H4 (cell line): ENCODE results near the gene NCAPG2. TPM values are rescaled to one million over a fixed set of nuclear protein-coding genes. Genes with fewer than 3 reads are reported as not detected.
"Not testable (repeated sequence)": the region's sequence is repeated elsewhere in the genome, so short reads cannot be mapped to it uniquely, and the experiment has no call there.

Experiments
- DNase-seq: peaks from one replicate; pipeline ENCODE4 v3.0.0-alpha.2; 2015; ENCODE audit warnings: low spot score
- total RNA-seq: library from RNA; depleted of rRNA; stranded (reverse); fragments of >200 nt; shearing (Covaris generic); gene quantifications from 2 replicates; pipeline ENCODE4 v1.2.3, GENCODE V29; 2014

Gene NCAPG2
- total RNA-seq, 1 experiment from 2014 or later = 29.3 TPM

DNA sequence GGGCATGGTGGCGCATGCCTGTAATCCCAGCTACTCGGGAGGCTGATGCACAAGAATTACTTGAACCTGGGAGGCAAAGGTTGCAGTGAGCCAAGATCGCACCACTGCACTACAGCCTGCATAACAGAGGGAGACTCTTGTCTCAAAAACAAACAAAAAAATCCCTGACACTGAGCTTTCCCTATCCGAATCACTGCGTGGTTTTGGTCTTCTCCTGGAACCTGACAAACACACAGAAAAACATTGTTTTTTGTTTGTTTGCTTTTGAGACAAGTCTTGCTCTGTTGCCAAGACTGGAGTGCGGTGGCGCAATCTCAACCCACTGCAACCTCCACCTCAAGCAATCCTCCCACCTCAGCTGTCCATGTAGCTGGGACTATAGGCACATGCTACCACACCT is 66.6 kb downstream of the NCAPG2 start:
- DNase-seq = no peak

DNA sequence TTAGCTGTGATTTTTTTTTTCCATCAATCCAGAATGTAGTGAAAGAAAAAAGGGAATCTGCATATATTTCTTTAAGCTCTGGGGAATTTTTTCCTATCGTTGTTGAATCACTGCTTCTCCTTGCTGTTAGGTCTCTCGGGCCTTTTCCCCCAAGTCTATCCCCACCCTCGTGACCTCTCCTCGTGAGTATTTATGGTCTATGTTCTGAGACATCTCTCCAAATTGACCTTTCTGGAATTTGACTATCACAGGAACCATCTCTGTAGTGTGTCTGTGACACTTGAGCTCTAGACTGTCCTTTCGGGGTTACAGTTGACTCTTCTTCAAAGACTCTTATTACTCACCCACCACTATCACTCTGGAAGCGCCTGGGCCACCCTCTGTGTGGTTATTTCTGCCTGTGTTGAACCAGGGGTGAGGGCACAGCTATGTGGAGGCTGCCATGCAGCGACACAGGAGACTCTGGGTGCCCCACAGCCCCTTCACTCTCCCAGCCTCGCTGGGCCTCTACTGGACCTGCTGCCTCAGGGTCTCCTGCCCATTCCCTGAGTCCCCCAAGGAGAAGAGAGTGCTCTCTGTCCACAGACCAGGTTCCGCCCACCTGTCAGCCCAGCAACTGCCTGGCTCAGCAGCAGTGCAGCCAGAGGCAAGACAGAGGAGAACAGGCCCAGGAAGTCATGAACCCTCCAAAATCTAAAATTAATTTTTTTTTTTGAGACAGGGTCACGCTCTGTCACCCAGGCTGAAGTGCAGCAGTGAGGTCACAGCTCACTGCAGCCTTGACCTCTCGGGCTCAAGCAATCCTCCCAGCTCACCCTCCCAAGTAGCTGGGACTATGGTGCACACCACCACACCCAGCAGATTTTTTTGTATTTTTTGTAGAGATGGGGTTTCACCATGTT is 71.3 kb downstream of the NCAPG2 start:
- DNase-seq = no peak

DNA sequence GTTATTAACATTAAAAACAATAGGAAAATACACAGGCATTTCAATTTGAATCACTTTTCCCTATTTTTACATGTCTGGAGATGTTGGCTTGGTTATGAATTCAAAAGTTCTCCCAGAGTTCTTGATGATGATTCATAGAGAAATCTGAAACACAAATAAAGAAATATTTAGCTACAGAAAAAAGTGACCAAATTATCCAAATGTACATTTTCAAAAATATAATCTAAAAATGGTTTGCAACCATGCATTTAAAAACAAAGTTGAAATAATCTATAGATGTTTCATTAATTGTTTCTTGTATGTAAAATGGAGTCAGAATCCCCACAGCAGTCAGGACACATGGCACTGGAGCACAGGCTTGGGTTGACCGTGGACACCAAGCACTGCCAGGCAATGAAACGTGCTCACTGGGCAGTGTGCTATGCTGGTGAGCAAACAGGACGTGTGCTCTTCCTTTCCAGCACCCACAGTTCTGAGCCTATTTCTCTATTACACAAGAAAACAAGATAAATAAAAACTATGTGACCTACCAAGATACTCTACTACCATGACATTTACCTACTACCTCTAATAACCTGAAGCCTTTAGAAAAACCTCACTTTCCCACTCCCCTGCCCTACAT is 72.9 kb downstream of the NCAPG2 start:
- no peak for DNase-seq

DNA sequence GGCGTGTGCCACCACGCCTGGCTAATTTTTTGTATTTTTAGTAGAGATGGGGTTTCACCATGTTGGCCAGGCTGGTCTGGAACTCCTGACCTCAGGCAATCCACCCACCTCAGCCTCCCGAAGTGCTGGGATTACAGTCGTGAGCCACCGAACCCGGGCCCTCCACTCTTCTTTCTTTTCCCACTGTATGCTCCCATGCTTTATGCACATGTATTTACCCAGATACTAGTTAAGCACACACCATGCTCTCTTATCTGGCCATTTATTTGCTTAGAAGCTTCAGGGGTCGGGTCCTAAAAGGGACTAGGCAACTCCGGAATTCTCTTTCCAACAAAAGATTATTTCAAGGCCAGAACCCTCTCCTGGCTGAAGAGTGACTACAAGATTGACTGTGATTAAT is 78.3 kb downstream of the NCAPG2 start:
- not testable (repeated sequence) for DNase-seq

DNA sequence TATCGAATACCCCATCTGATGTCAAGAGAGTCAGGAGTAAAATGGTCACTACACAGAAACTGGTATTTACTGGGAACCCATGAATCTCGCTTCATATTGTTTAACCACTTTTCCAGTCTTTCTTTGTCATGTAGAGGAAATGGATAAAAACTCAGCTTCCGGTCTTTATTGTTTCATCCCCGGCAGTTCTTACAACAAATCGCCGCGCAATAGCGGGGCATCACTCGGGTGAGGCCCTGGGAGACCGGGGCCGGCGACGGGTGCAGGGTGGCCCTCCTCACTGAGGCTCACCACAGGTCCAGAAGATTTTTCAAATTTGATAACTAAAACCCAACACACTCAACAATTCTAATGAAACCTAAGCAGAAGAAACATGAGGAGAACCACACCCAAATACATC is 81.4 kb downstream of the NCAPG2 start:
- no peak for DNase-seq

DNA sequence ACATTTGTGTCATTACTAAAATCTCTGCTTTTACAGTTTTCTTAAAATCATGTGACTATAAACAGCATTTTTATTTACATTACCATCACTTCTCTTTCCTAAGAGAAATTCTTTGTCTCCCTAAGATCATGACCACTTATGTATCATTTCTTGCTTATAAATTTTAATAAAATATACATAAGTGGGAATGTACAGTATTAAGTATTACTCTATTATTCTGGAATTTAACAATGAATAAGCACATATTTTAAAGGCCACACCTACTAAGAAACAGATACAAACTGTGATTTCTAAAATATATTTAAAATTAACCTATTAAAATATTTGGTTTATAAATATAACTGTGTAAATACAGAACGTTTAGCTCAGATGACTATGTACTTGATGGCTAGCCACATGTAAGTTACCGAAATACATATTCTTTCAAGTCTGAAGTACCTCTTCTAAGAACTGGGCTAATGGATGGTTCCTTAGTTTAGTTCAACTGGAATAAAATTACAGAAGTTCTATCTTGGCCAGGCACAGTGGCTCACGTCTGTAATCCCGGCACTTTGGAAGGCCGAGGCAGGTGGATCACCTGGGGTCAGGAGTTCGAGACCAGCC is 83.7 kb downstream of the NCAPG2 start:
- no peak for DNase-seq

DNA sequence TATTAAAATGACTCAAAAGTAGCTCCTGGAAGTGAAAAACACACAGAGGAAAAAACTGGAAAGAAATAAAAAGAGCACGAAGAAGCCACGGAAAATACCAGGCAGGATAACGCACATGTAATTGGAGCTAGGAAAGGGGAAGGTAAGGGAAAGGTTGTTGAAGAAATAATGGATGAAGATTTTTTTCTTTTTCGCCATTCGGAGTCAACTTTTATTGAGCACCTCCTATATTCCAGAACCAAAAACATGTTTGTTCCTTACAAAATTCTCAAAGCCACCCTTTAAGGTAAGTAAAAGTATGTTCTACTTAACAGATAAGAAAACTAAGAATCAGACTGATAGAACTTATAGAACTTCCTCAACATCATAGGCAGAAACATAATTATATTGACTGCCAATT is 84.2 kb downstream of the NCAPG2 start:
- DNase-seq = no peak

DNA sequence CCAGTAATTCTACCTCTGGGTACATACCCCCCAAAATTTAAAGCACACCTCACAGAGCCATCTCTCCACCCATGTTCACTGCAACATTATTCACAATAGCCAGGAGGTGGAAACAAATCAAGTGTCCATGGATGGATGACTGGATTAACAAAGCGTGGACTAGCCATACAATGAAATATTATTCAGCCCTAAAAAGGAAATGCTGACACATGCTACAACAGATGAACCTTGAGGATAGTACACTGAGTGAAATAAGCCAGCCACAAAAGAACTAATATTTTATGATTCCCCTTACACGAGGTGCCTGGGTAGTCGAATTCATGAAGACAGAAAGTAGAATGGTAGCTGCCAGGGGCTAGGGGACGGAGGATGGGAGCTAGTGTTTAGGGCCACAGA is 85.9 kb downstream of the NCAPG2 start:
- no peak for DNase-seq

DNA sequence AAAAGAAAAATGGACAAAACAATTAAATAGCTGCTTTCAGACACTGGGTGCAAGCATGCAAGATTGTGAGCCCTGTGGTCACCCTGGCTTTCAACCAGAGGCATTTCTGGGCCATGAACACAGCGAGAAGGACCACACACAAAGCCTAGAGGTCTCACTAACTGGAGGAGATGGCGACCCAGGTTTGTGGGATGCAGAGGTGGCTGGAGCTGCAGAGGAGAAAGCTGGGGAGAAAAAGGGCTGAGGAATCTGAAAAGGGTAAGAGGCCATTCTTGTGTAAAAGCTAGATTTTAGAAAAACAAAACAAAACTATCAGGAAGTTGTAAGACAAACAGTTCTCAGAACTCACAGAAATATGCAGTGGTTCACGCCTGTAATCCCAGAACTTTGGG is 86.9 kb downstream of the NCAPG2 start:
- DNase-seq = peak; percentile 39

DNA sequence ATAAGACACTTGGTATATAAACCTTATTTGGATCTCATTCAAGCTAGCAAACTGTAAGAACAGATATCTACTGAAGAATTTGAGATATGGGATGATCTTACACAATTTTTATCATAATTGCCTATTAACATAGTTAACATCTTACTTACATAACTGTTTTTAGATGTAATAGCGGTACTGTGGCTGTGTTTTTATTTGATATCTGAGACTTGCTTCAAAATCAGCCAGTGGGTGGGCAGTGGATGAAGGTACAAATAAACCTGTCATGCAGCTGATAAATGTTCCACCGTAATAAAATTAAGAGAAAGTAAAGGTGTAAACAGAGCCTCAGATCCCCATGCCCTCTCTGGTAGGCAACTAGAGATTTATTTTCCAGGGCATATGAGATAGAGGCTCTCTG is 88.6 kb downstream of the NCAPG2 start:
- no peak for DNase-seq

DNA sequence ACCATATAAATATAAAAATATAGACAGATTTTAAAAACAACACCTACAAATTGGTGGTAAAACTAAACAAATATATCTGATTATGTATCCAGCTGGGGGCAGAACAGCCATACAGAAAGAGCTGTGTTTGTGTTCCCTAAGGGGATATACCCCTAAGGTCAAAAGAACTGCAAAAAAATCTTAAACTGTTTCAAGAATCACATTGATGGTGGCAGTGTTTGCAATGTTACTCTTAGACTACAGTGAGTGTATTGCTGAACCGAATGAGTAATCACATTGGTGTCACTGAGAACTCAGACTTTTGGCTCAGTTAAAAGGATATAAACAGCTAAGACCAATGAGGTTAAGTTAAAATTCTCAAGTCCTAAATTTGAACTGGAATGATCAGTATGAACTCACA is 89.9 kb downstream of the NCAPG2 start:
- no peak for DNase-seq

DNA sequence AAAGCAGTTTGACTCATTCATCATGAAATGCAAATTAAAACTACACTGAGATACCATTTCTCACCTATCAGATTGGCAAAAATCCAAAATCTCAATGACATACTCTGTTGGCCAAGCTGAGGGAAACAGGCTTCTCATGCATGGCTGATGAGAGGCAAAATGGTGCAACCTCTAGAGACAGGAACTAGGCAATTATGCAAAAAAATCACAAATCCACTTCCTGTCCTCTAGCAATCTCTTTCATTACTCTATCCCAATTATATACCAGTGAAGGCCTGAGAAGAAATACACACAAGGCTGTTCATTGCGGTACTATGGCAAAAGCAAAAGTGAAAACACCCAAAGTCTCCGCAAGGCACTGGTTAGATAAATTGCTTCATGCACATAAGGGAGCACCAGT is 91.1 kb downstream of the NCAPG2 start:
- peak; percentile 25 for DNase-seq

DNA sequence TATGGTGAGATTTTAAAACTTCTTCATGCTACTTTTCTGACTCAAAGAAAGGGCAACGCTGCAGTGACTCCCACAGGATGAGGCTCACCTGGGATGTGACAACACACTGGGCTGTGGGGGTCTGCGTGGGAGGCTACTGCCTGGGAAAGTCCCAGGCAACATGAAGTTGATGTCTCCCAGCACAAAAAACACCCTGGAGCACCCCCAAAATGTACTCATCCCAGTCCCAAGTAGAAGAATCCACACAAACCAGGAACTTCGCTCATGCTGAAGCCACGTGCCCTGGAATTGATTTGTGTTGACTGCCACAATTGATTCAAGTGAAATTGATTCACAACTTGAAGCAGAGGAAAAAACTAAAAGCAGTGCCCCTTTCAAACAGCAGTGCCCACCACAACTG is 92.1 kb downstream of the NCAPG2 start:
- DNase-seq = no peak

DNA sequence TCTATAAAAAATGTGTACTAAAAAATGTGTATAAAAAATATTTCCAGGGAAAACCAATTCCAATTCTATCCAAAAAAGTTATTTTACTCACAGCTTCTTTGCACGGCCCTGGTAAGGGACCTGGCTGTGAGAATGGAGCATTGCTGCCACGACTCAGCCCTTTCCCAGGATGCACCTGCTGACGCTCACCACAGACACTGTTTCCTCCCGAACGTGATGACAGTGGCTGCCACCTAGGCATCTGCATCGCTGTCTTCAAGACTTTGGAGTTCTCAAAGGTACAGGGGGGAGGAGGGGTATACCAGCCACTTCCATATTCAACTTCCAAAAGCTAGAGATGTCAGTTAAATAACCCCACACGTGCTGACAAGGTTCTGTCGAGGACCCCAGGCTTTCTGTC is 93.1 kb downstream of the NCAPG2 start:
- no peak for DNase-seq

DNA sequence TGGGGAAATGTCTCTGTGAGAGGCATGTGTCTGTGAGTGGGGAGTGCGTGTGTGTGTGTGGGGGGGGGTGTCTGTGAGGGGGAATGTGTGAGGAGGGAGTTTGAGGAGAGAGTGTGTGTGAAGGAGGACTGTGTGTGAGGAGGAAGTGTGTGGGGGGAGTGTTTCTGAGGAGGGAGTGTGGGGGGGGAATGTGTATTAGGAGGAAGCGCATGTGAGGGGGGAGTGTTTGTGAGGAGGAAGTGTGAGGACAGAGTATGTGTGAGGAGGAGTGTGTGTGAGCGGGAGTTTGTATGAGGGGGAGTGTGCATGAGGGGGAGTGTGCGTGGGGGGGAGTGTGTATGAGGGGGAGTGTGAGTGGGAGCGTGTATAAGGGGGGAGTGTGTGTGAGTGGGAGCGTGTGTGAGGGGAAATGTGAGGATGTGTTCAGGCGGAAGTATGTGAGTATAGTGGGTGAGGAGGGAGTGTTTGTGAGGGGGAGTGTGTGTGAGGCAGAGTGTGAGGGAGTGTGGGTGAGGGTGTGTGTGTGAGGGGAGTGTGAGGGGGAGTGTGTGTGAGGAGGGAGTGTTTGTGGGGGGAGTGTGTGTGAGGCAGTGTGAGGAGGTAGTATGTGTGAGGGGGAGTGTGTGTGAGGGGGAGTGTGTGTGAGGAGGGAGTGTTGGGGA is 95.2 kb downstream of the NCAPG2 start:
- DNase-seq = no peak

DNA sequence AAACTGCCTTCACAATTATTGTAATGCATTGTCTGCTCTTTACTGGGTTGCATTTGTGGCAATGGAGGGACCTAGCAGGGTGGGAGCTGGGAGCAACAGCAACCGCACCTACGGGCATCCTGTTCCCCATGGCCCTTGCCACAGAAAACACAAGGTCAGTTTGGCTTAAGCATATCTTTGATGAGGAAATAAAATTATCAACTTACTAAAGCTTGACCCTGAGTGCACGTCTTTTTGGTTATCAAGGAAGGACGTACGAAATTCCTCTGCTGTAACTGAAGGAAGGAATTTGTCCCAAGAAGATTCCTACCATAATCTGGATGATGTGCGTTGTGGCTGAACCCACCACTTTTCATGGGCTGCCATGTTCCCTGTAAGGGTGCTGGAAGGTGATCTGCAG is 97.0 kb downstream of the NCAPG2 start:
- DNase-seq = no peak

DNA sequence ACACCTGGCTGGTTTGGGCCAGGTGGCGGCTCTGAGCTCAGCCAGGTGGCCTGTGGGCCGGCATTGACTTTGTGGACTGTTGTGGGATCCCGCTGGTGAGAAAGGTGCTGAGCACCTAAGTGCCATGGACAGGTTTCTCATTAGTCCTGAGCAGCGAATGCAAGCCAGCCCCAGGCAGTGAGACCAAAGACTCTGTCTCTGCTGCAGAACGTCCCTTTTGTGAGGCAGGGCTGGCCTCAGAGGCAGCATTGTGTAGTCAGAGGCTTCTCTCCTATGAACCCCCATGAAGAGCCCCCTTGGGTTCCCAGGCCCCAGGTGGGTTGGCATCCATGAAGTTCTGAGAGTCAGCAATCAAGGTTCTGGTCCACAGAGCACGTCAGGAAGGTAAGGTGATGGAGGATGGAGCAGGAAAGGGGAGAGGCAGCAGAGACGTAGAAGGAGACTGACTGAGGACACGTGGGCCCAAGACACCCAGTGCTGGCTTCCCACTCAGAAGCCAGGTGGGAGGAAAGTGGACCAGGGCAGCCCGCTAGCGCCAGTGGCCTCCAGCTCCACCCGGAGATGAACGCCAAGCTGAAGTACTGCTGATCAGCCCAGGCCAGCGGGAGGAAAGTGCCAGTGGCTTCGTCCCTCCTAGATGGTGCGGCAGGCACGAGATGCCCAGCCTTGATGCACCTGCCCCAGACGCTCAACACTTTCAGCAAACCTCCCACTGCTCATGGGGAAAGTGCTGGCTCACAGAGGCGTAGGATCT is 97.8 kb downstream of the NCAPG2 start:
- no peak for DNase-seq

DNA sequence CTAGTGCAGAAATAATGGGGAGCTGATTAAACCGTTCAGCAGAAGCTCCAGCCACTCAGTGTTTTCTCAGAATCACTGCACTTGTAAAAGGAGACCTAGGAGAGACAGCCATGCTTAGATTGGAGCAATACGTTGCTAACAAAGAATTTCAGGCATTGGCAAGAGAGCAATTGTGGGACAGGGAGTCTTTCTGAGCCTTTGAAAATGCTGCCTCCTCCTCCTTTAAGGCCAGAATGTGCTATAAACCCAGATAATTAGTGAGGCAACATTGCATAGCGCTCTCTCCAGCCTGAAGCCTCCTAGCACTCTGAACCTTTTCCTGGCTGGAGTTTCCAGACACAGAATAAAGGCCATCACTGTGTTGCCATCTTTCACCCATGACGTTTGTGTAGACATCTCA is 98.5 kb downstream of the NCAPG2 start:
- DNase-seq = no peak

DNA sequence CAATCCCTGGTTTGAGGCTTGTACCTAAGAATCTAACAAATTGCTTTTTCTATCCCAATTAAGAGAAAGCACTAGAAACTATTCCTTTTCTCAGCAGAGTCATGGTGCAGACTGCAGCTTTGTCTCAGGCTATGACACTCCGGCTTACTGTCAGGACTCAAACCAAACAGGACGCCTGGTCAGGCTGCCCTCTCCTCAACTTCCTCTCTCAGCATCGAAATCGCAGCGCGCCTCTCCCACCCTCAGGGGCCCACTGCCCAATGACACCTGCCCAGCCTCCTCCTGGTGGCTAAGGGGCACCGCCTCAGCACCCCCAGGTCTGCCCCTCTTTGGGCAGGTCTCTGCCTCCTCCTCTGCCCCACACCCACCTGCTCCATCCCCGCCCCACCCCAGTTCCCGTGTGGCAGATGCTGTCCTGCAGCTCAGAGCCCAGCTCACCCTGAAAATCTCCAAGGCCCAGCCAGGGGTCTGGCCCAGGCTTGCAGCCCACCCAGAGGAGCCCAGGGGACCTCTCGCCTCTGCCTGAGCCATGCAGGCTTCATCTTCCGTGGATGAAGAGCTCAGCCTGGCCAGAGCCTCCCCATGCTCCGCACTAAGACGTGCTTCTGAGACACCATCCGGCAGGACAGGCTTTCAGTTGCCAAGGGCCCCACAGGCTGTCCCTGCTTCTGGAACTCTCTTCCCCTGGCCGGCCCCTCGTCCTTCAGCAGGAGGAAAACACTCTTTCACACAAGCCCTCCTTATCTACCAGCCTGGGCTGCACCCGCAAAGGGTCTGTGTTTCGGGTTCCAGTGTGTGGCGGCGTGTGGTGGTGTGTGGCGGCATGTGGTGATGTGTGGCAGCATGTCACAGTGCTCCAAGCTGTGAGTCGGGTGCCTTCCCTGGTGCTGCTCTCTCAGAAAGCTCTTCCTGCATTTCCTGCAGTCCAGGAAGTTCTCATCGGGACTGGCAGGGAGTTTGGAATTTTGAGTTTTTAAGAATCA is 100.5 kb downstream of the NCAPG2 start:
- DNase-seq = no peak
